NCI-H2029 treated with DMSO at 0.1 percent for 48 hours (cell line): ENCODE measurements around the gene ZC2HC1B.
"Not testable (repeated sequence)": the region's sequence is repeated elsewhere in the genome, so short reads cannot be mapped to it uniquely, and the experiment has no call there.

Experiments used
- DNase-seq: peaks from one replicate; lab custom pipeline; 2025; lab: John Stamatoyannopoulos, UW

ZC2HC1B gene, protein sequence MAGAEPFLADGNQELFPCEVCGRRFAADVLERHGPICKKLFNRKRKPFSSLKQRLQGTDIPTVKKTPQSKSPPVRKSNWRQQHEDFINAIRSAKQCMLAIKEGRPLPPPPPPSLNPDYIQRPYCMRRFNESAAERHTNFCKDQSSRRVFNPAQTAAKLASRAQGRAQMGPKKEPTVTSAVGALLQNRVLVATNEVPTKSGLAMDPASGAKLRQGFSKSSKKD

DNA sequence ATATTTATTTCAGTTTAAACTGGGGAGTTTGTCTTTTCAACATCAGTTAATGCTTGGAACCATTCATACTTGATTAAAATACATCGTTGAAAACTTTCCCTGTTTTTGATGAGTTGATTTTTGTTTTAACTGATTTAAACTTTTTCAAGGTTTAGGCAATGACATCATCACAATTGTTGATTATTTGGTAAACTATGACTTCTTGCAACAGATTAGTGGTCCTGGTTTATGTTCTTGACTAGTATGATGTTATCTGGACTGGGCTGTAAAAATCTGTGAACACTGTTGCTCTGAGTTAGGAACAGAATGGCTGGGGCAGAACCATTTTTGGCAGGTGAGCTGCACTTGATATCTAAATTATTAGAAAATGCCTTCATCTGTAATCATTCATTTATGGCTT is at the start of gene ZC2HC1B:
TSS of gene ZC2HC1B (plus strand) at position 241 of the 400 bp plus-strand sequence. CDS start at position 307, 66 bp downstream.
- DNase-seq = no peak

- DNase-seq = no peak
Measured at GRCh38 chr6:143817621-143818020, 46.7 kb upstream of the ZC2HC1B start.

GRCh38 chr6:143821359-143821758 is 42.9 kb upstream of the ZC2HC1B start:
- DNase-seq = no peak

DNA sequence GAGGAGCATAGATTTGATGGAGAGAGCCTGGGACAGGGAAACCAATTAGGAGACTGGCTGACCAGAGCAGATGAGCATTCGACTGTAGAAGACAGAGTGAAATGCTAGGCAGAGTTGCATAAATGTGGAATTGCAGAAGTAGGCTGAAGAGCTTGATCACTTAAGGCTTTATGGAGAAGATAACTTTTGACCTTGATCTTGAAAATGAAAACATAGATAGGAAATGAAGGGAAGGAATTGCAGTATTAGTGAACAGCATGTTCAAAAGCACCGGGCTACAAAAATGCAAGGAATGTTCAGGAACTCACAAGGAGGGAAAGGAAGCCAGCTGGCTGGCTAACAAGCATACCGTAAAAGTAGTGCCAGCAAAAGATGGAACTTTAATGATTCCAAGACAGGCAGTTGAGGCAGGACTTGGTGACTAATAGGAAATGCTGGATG is 41.7 kb upstream of the ZC2HC1B start:
- DNase-seq = no peak

DNA sequence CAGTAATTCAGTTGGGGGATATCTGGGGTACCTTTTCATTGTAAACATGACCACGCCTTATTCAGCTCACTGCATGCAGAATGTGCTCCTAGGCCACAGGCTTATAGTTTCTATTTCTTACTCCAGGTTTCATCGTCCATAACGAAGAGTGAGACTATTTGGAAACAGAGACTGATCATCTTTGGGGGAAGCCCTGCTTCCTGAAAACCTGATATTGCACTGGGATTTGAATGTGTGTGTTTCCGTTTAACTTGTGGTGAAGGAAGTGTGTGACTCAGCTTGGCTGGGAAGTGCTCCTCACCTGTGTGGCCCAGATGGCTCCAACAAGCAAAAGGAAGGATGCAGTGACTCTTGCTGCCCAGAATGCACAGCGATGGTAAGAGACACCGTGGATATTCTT is 40.7 kb upstream of the ZC2HC1B start:
- no peak for DNase-seq

DNA sequence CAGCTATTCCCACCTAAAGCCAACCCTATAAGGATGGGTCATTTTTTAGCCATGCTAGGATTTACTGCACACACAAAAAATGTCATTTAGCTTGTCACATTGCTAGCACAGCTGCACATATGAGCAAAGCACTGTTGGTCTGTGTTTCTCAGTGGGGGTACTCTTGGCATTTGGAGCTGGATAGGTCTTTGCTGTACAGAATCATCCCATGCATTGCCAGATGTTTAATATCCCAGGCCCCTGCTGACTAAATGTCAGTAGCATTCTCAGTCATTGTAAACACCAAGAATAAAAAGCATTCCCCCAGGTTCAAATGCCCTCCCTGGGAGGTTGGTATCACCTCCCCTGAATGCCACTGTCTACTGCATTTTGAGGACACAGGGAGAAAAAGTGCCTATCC is 35.7 kb upstream of the ZC2HC1B start:
- DNase-seq = no peak

DNA sequence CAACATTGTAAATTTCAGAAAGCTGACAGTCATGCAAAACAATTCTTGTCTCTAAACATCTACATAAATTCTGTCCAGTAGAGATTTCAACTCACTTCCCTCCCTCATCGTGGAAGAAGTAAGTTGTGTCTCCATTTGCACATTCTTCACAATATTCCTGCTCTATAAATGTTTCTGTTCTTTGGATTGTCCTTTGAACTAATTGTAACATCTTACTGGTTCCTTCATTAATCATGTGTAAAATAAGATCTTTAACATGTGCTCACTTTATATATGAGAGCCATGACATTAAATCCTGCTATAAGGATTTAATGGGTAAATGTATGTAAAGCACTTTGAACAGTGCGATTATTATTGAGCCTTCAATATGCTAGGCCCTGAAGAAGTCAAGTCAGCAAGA is 28.1 kb upstream of the ZC2HC1B start:
- no peak for DNase-seq

DNA sequence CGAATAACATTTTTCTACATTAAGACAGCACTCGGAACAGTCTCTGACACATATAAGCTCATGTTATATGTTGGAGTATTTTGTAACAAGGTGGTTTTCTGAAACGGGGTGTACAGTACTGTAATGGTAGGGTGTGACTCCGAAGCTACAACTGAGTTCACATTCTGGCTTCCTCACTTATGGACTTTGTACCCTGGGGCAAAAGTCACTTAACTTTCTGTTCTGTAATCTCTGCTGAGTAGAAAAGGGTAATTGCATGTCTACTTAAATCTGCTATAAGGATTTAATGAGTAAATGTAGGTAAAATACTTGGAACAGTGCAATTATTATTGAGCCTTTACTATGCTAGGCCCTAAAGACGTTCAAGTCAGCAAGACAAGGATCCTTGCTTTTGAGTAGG is 25.9 kb upstream of the ZC2HC1B start:
- DNase-seq = no peak

GRCh38 chr6:143839196-143839595 is 25.1 kb upstream of the ZC2HC1B start:
- DNase-seq = no peak

DNA sequence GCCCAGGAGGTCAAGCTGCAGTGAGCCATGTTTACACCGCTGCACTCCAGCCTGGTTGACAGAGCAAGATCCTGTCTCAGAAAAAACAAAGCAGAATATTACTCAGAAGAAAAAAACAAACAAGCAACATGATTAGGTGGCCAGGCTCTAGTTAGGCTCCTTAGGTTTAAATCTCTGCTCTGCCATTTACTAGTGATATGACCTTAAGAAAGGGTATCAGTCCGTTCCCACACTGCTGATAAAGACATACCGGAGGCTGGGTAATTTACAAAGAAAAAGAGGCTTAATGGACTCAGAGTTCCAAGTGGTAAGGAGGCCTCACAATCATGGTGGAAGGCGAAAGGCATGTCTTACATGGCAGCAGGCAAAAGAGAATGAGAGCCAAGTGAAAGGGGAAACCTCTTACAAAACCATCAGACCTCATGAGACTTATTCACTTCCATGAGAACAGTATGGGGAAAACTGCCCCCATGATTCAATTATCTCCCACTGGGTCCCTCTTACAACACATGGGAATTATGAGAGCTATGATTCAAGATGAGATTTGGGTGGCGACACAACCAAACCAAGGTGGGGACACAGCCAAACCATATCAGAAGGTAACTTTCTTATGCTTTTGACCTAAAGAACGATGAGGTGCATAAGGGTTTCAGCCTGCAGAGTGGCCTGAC is 23.5 kb upstream of the ZC2HC1B start:
- no peak for DNase-seq

DNA sequence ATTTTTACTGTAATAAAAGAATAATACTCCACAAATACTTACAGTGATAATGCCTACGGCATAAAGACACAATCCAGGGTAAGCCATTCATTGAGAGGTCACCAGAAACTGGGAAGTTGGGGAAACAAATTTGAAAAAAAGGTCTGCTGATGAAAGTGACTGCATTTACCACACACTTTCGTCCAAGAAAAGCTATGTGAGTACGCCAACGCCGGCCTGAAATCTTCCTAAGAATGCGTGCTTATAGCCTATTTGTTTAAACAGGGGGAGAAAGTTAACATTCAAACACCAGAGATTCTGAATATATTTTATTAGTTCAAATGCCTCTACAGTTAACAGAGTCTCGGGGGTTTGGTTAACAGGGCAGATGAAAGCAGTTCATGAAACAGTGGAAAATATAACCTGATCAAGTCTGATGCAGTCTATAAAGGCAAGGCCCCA is 21.8 kb upstream of the ZC2HC1B start:
- no peak for DNase-seq

GRCh38 chr6:143842902-143843676 is 21.2 kb upstream of the ZC2HC1B start, which contains the start of gene LTV1:
TSS of gene LTV1 (plus strand) at chr6:143843338. CDS start at chr6:143843478, 140 bp downstream.
- DNase-seq = peak; percentile 57

DNA sequence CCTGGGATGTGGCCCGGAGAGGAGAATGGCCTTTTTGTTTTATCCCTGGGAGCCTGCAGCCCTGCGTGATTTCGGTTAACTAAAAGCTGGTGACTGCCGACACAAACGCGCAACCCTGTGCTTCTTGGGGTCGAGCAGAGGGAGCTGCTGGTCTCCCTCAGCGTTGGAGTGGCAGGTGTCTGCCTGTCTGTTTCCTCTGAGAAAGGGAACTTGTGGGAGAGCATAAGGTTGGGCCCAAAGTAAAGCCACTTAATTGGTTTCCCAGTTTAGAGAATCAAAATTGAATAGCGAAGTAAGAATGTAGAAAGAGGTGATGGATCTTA is 20.6 kb upstream of the ZC2HC1B start:
- DNase-seq = no peak

- DNase-seq = no peak
Measured at GRCh38 chr6:143844006-143844405, 20.3 kb upstream of the ZC2HC1B start.

- DNase-seq = no peak
Measured at GRCh38 chr6:143845033-143845432, 19.2 kb upstream of the ZC2HC1B start.

- DNase-seq = not testable (repeated sequence)
Measured at GRCh38 chr6:143851706-143852105, 12.6 kb upstream of the ZC2HC1B start.

DNA sequence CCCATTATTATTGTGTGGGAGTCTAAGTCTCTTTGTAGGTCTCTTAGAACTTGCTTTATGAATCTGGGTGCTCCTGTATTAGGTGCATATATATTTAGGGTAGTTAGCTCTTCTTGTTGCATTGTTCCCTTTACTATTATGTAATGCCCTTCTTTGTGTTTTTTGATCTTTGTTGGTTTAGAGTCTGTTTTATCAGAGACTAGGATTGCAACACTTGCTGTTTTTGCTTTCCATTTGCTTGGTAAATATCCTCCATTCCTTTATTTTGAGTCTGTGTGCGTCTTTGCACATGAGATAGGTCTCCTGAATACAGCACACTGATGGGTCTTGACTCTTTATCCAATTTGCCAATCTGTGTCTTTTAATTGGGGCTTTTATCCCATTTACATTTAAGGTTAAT is 9.2 kb upstream of the ZC2HC1B start:
- DNase-seq = not testable (repeated sequence)

- DNase-seq = not testable (repeated sequence)
Measured at GRCh38 chr6:143856762-143857161, 7.5 kb upstream of the ZC2HC1B start.

DNA sequence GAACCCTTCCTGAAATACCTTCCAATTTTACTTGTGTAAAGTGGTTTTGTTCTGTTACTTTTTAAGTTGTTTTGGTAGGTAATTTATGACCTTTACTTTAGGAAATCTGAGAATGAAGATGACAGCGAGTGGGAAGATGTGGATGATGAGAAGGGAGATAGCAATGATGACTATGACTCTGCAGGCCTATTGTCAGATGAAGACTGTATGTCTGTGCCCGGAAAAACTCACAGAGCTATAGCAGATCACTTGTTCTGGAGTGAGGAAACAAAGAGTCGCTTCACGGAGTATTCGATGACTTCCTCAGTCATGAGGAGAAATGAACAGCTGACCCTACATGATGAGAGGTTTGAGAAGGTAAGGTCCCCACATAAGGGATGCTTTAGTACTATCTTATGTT is 6.6 kb upstream of the ZC2HC1B start:
- no peak for DNase-seq

DNA sequence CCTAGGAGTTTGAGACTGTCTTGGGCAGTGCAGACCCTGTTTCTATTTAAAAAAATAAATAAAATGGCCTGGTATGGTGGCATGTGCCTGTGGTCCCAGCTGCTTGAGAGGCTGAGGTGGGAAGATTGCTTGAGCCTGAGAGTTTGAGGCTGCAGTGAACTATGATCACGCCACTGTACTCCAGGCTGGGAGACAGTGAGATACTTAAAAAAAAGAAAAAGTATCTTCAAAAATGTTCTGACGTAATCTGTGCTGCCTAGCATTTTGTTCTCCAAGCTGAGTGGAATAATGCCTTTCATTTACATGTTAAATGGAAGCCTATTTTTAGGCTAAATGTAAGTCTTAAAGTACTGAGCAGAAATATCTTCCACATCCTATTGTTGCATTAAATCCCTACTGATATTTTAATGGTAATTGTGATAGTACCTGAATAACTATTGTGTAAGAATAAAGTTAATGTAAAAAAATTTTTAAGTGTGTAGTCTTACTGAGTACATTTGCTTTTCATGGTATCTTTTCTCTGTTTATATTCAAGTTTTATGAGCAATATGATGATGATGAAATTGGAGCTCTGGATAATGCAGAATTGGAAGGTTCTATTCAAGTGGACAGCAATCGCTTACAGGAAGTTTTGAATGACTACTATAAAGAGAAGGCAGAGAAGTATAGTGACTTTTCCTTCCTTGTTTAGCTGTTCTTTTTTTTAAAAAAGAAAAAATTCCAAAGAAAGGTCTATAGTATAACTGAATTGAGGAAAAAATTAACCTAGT is 4.2 kb upstream of the ZC2HC1B start:
- DNase-seq = no peak

GRCh38 chr6:143863771-143864170 is 503 bp upstream of the ZC2HC1B start:
- no peak for DNase-seq

- DNase-seq = no peak
Measured at GRCh38 chr6:143867236-143867635, 3.0 kb downstream of the ZC2HC1B start.
